HPDE6-E6E7 (cell line): ENCODE results near the gene KLK11.
A peak's percentile ranks its signal among the peaks of the same experiment; 100 is the strongest.
"Not testable (repeated sequence)": the region's sequence is repeated elsewhere in the genome, so short reads cannot be mapped to it uniquely, and the experiment has no call there.

Source experiments
- DNase-seq: peaks from one replicate; pipeline ENCODE4 v3.0.0; 2011; ENCODE audit warnings: missing footprints; ENCODE audit errors: extremely low spot score

Gene KLK11

GRCh38 chr19:51005248-51005647 lies 21.2 kb downstream of the KLK11 start:
- no peak for DNase-seq

- no peak for DNase-seq
Measured at GRCh38 chr19:51003316-51003715, 23.1 kb downstream of the KLK11 start.

GRCh38 chr19:51002542-51003311 lies 23.7 kb downstream of the KLK11 start:
- DNase-seq = no peak

GRCh38 chr19:51002089-51002532 lies 24.3 kb downstream of the KLK11 start:
- no peak for DNase-seq

GRCh38 chr19:51001515-51001914 lies 24.9 kb downstream of the KLK11 start, which contains the start of gene KLK8:
TSS of gene KLK8 (minus strand) at chr19:51001604. CDS start at chr19:51001167, 437 bp downstream.
- DNase-seq = no peak

GRCh38 chr19:51000981-51001380 lies 25.4 kb downstream of the KLK11 start:
- DNase-seq = no peak

- DNase-seq = no peak
Measured at GRCh38 chr19:51000426-51000825, 26.0 kb downstream of the KLK11 start.

GRCh38 chr19:50998686-50999085 lies 27.7 kb downstream of the KLK11 start:
- no peak for DNase-seq

GRCh38 chr19:50998061-50998460 lies 28.4 kb downstream of the KLK11 start:
- DNase-seq = no peak

- DNase-seq = no peak
Measured at GRCh38 chr19:50994129-50994528, 32.3 kb downstream of the KLK11 start.

- no peak for DNase-seq
Measured at GRCh38 chr19:50992666-50993035, 33.8 kb downstream of the KLK11 start.

GRCh38 chr19:50984416-50984815 lies 42.0 kb downstream of the KLK11 start:
- not testable (repeated sequence) for DNase-seq

GRCh38 chr19:50983625-50984292 lies 42.7 kb downstream of the KLK11 start, which contains the start of gene KLK7:
TSS of gene KLK7 (minus strand) at chr19:50983917. CDS start at chr19:50982399, 1,518 bp downstream.
- DNase-seq = no peak

- no peak for DNase-seq
Measured at GRCh38 chr19:50982186-50982585, 44.2 kb downstream of the KLK11 start.

- DNase-seq = no peak
Measured at GRCh38 chr19:50981587-50982146, 44.7 kb downstream of the KLK11 start.

- DNase-seq = no peak
Measured at GRCh38 chr19:50980208-50980607, 46.2 kb downstream of the KLK11 start.

GRCh38 chr19:50979758-50980157 lies 46.7 kb downstream of the KLK11 start:
- no peak for DNase-seq

GRCh38 chr19:50978772-50979390 lies 47.5 kb downstream of the KLK11 start:
- no peak for DNase-seq

- no peak for DNase-seq
Measured at GRCh38 chr19:50977626-50978025, 48.8 kb downstream of the KLK11 start.

GRCh38 chr19:50975766-50976165 lies 50.6 kb downstream of the KLK11 start:
- peak; percentile 93 for DNase-seq

GRCh38 chr19:50974702-50975556 lies 51.5 kb downstream of the KLK11 start:
- DNase-seq = no peak
